Stomach (tissue), 9 donors: ENCODE data around the gene PLEKHD1. TPM values are rescaled to one million over a fixed set of nuclear protein-coding genes. Genes with fewer than 3 reads are reported as not detected.

Source experiments
- DNase-seq, 2 donors: peaks; one replicate each; pipeline versions ENCODE4 v3.0.0 to v3.0.0-alpha.2; 2013 to 2019
- H3K27ac ChIP-seq, 5 donors: fragments of 200-600 bp in 4 of 5; sonication (generic) in 4 of 5; one replicate each; pipeline ENCODE4 v1.5.1; 2013 to 2019; ENCODE audit warnings: mild to moderate bottlenecking in 1 of 5, moderate library complexity in 1 of 5
- H3K27me3 ChIP-seq, 3 donors: fragments of 200-600 bp; sonication (generic); one replicate each; pipeline ENCODE4 v1.5.1; 2017 to 2019; ENCODE audit warnings: mixed run types in 1 of 3
- H3K36me3 ChIP-seq, 4 donors: fragments of 200-600 bp; sonication (generic); 1 replicate in 3 of 4; 2 replicates in 1 of 4; pipeline ENCODE4 v1.5.1; 2016 to 2019
- H3K4me1 ChIP-seq, 4 donors: fragments of 200-600 bp; sonication (generic); one replicate each; pipeline ENCODE4 v1.5.1; 2016 to 2019
- H3K4me3 ChIP-seq, 4 donors: fragments of 200-600 bp; sonication (generic) in 3 of 4; one replicate each; pipeline ENCODE4 v1.5.1; 2016 to 2019; ENCODE audit warnings: mild to moderate bottlenecking in 1 of 4
- H3K9me3 ChIP-seq, 4 donors: fragments of 200-600 bp; sonication (generic); one replicate each; pipeline ENCODE4 v1.5.1; 2016 to 2019
- CTCF ChIP-seq, 7 experiments: fragments of 450-650 bp in 4 of 7; fragments of 200-600 bp in 3 of 7; sonication (generic) in 3 of 7; IDR thresholded peaks; one replicate each; pipeline ENCODE4 v1.5.1; 2016 to 2019; ENCODE audit warnings: antibody characterized with exemption in 7 of 7, control low read depth in 2 of 7, mild to moderate bottlenecking in 1 of 7
- EP300 ChIP-seq: sonication (generic); formaldehyde crosslinking; IDR thresholded peaks from one replicate; pipeline ENCODE4 v1.6.1; 2017; ENCODE audit warnings: antibody characterized with exemption
- POLR2A ChIP-seq, 4 donors: fragments of 450-650 bp; IDR thresholded peaks; one replicate each; pipeline ENCODE4 v1.6.1; 2016; ENCODE audit warnings: antibody characterized with exemption in 4 of 4, control low read depth in 2 of 4, mild to moderate bottlenecking in 1 of 4, moderate library complexity in 1 of 4
- POLR2AphosphoS5 ChIP-seq, 3 donors: sonication (generic); formaldehyde crosslinking; IDR thresholded peaks; one replicate each; pipeline ENCODE4 v1.6.1; 2016; ENCODE audit warnings: antibody characterized with exemption in 3 of 3
- WGBS, 5 donors: extraction: QIAGEN DNeasy Blood & Tissue Kit in 3 of 5; methylation state at CpG; one replicate each; pipeline versions ENCODE4 v1.1.5 to v1.1.7; 2013 to 2018; 5-methylcytosine and 5-hydroxymethylcytosine counted together
- intact Hi-C: fragments of 100-400 bp; cut with DNase I; formaldehyde crosslinking; loops from one replicate; pipeline ENCODE4 v1.15.1; 2023; ENCODE audit warnings: low total_unique reads
- polyA plus RNA-seq, 3 donors: library from polyadenylated mRNA; stranded (reverse); fragments of 200-250 nt; gene quantifications; one replicate each; pipeline ENCODE4 v1.2.3, GENCODE V29; 2013
- total RNA-seq, 5 donors: library from RNA; depleted of rRNA; stranded (reverse); fragments of >200 nt; gene quantifications; one replicate each; pipeline versions ENCODE4 v1.1.0 to v1.2.3, GENCODE V29; 2014 to 2016
- donor health status: healthy with polysubstance abuse.
- donor health status: Bipolar disorder and iron deficiency.
- donor health status: healthy.

The PLEKHD1 gene
- total and polyA plus RNA-seq, 8 donors, result 0.08 to 0.55 (median 0.14) TPM; not detected in 4

DNA sequence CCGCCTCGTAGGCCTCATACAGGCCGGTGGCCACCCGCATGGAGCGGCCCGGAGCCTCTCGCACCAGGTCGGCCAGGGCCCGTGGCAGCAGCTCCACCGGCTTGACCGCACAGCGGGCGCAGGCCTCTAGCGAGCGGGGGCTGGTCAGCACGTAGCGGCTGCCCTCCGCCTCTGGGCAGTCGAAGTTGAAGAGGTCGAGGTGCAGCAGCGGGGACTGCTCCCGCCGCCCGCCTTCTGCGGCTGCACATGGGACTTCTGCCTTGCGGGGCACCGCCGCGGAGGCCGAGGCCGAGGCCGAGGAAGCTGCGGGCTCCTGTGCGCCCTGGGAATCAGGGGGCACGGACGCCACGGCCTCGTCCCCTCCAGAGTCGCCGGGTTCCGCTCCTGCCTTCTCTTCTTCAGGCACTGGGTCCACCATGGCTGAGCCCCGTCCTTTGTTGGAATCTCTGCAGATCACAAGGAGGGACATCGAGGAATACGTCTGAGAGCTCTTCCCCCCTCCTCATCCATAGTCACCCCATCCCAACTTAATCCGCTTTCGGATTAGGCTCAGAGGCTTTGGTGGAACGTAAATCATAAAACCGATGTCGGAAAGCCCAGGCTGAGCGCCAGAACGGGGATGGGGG, 88.8 kb downstream of the PLEKHD1 start:
- 16 to 49% (median 32%) methylated on average over 16 to 51 of the region's 51 CpGs for WGBS, 5 donors
- Histone ChIP-seq H3K27me3 (peaks cover 17 to 99% (median 63%) of the 10 kb centered on the region in 3 donors), H3K9me3 (no peaks in the 10 kb centered on the region), H3K4me1 (peaks cover 34 to 40% (median 36%) of the 10 kb centered on the region in 4 donors), H3K36me3 (no peaks in the 10 kb centered on the region), H3K4me3 (peak overlapping the region in 3 of 4 donors; percentile 18 to 44 (median 21)), H3K27ac (no peak overlapping the region)
- intact Hi-C loops, result no loop called here
- DNase-seq, result peak in 1 of 2 donors; percentile 16
- TF ChIP-seq POLR2AphosphoS5 (IDR thresholded peaks at IDR 0.05) (no peak), EP300 (no peak), CTCF (IDR thresholded peaks at IDR 0.05) (no peak), POLR2A (IDR thresholded peaks at IDR 0.05) (no peak)

- peak in 1 of 2 donors; percentile 55 for DNase-seq
- TF ChIP-seq CTCF (IDR thresholded peaks at IDR 0.05), result no peak
- no peak for TF ChIP-seq EP300
- no peak for TF ChIP-seq POLR2A (IDR thresholded peaks at IDR 0.05)
- TF ChIP-seq POLR2AphosphoS5 (IDR thresholded peaks at IDR 0.05), result no peak
- Histone ChIP-seq H3K27me3 (peaks cover 17 to 98% (median 63%) of the 10 kb centered on the region in 3 donors), H3K4me1 (peaks cover 34 to 40% (median 36%) of the 10 kb centered on the region in 4 donors), H3K27ac (no peak overlapping the region), H3K9me3 (no peaks in the 10 kb centered on the region), H3K36me3 (no peaks in the 10 kb centered on the region), H3K4me3 (peak overlapping the region in 3 of 4 donors; percentile 21 to 44 (median 26))
- 3 to 9% (median 7%) methylated on average over 15 of the region's 15 CpGs for WGBS, 5 donors
- intact Hi-C loops, result no loop called here
Observed at GRCh38 chr14:69573831-69574262, 89.3 kb downstream of the PLEKHD1 start.

DNA sequence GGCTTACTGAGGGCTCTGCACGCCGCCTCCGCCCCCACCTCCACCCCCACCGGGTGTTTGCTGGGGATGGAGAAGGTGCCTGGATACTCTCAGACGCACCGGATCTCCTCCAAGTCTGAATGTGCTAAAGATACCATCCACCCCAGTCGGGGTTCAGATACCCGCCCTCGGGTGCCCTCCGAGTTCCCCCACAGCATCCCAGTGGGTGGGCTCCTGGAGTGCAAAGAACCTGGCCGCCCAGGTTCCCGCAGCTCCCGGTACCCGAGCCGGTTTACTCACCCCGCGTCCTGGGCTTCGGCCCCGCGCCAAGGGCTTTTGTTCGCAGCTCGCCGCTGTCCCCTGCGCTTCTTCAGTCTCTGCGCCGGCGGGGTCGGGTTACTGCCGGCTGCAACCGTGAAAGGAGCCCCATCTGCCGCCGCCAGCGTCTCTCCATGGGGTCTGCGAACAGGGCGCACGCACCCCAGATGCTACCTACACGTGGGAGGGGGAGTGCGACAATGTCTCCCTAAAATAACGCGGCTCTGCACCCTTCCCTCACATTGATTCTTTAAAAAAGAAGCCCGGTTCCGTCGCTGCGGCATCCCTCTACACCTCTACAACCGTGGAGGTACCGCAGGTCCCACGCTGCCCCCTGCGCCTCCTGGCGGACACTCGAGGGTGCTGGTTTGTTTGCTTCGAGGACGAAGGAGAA, 89.9 kb downstream of the PLEKHD1 start, which contains the start of gene CCDC177:
CCDC177 (minus strand) TSS at position 609 of the 691 bp plus-strand sequence. CDS start 1,249 bp downstream, outside the sequence.
- Histone ChIP-seq H3K4me1 (peaks cover 34 to 40% (median 36%) of the 10 kb centered on the region in 4 donors), H3K27ac (no peak within 1 kb of the TSS), H3K9me3 (no peaks in the 10 kb centered on the region), H3K4me3 (peak within 1 kb of the TSS; percentile 21 to 44 (median 32)), H3K27me3 (peaks cover 17 to 93% (median 63%) of the 10 kb centered on the region in 3 donors), H3K36me3 (no peaks in the 10 kb centered on the region)
- WGBS, 5 donors, result 1 to 3% (median 1%) methylated on average over 39 to 52 of the region's 52 CpGs
- intact Hi-C loops, result no loop called here
- TF ChIP-seq CTCF (IDR thresholded peaks at IDR 0.05), result peak in 5 of 7 experiments; percentile 50 to 83 (median 68)
- no peak for TF ChIP-seq EP300
- TF ChIP-seq POLR2AphosphoS5 (IDR thresholded peaks at IDR 0.05), result peak in 1 of 3 donors; percentile 15
- no peak for TF ChIP-seq POLR2A (IDR thresholded peaks at IDR 0.05)
- peak; percentile 71 to 85 for DNase-seq

GRCh38 chr14:69574954-69575295, 90.4 kb downstream of the PLEKHD1 start:
- Histone ChIP-seq H3K9me3 (no peaks in the 10 kb centered on the region), H3K4me1 (peaks cover 34 to 45% (median 36%) of the 10 kb centered on the region in 4 donors), H3K27me3 (peaks cover 17 to 87% (median 60%) of the 10 kb centered on the region in 3 donors), H3K36me3 (no peaks in the 10 kb centered on the region), H3K4me3 (peak overlapping the region in 2 of 4 donors; percentile 37 to 44), H3K27ac (no peak overlapping the region)
- WGBS, 5 donors, result 36 to 49% (median 44%) methylated on average over 5 of the region's 5 CpGs
- peak in 2 of 7 experiments; percentile 1 to 2 for TF ChIP-seq CTCF (IDR thresholded peaks at IDR 0.05)
- TF ChIP-seq POLR2AphosphoS5 (IDR thresholded peaks at IDR 0.05), result no peak
- intact Hi-C loops, result no loop called here
- no peak for DNase-seq
